Colon (tissue), 2 donors: ENCODE results near the gene TCF3.

Experiments
- FAIRE-seq: peaks from 2 replicates; lab custom pipeline; 2012; peaks lifted over from hg19 to GRCh38; lab: Jason Lieb, UNC
- donor health status: control.
- donor health status: control.

TCF3 gene

GRCh38 chr19:1630012-1630411 is 22.4 kb downstream of the TCF3 start:
- FAIRE-seq, result no peak

GRCh38 chr19:1629256-1629808 is 23.1 kb downstream of the TCF3 start:
- FAIRE-seq, result no peak

GRCh38 chr19:1627194-1627593 is 25.2 kb downstream of the TCF3 start:
- no peak for FAIRE-seq

- no peak for FAIRE-seq
Measured at GRCh38 chr19:1626417-1627010, 25.9 kb downstream of the TCF3 start.

- FAIRE-seq, result no peak
Measured at GRCh38 chr19:1624458-1624857, 28.0 kb downstream of the TCF3 start.

- FAIRE-seq, result no peak
Measured at GRCh38 chr19:1622541-1622940, 29.9 kb downstream of the TCF3 start.

- FAIRE-seq, result no peak
Measured at GRCh38 chr19:1622007-1622406, 30.4 kb downstream of the TCF3 start.

- FAIRE-seq, result no peak
Measured at GRCh38 chr19:1621574-1621973, 30.8 kb downstream of the TCF3 start.

- no peak for FAIRE-seq
Measured at GRCh38 chr19:1621021-1621420, 31.4 kb downstream of the TCF3 start.

- no peak for FAIRE-seq
Measured at GRCh38 chr19:1620502-1620901, 31.9 kb downstream of the TCF3 start.

- no peak for FAIRE-seq
Measured at GRCh38 chr19:1619703-1620102, 32.7 kb downstream of the TCF3 start.

GRCh38 chr19:1619094-1619439 is 33.3 kb downstream of the TCF3 start:
- FAIRE-seq, result no peak

- no peak for FAIRE-seq
Measured at GRCh38 chr19:1618157-1619093, 34.0 kb downstream of the TCF3 start.

- FAIRE-seq, result no peak
Measured at GRCh38 chr19:1616875-1617274, 35.5 kb downstream of the TCF3 start.

GRCh38 chr19:1616396-1616795 is 36.0 kb downstream of the TCF3 start:
- FAIRE-seq, result no peak

GRCh38 chr19:1615156-1615765 is 37.2 kb downstream of the TCF3 start:
- no peak for FAIRE-seq

GRCh38 chr19:1613808-1614570 is 38.4 kb downstream of the TCF3 start:
- FAIRE-seq, result no peak

- no peak for FAIRE-seq
Measured at GRCh38 chr19:1613146-1613545, 39.3 kb downstream of the TCF3 start.

GRCh38 chr19:1612114-1613086 is 40.0 kb downstream of the TCF3 start:
- no peak for FAIRE-seq

- no peak for FAIRE-seq
Measured at GRCh38 chr19:1611353-1611752, 41.1 kb downstream of the TCF3 start.

- FAIRE-seq, result no peak
Measured at GRCh38 chr19:1610579-1610978, 41.8 kb downstream of the TCF3 start.
